ENCODE results near the gene CCBE1.
"Not testable (repeated sequence)": the region's sequence is repeated elsewhere in the genome, so short reads cannot be mapped to it uniquely, and the experiment has no call there.

The CCBE1 gene

DNA sequence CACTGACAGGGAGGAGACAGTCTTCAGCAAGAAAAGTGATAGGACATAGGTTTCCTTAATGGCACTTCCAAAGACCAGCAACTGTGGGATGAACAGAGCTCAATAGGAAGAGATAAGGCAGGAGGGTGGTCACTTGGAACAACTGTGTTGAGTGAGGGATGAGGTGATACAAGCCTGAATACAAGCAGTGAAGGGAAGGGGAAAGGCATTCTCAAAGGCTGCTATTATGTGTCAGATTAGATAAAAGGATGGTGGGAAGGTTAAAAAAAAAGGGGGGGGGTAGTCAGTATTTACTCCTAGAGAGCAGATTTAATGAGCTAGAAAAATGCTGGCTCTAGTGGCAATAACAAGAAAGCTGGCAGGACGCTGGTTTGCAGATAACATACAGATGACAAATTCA is 25.7 kb downstream of the CCBE1 start:
- ChIA-PET POLR2A (no interaction called here), CTCF (interaction anchor here (0.6 to 1.5 kb wide), 3 partner anchors 26 to 800 kb away, joined by 3 to 4 read pairs (median 3); partner anchors contain the start of gene CCBE1)
- TF ChIP-seq, protein P1, sequence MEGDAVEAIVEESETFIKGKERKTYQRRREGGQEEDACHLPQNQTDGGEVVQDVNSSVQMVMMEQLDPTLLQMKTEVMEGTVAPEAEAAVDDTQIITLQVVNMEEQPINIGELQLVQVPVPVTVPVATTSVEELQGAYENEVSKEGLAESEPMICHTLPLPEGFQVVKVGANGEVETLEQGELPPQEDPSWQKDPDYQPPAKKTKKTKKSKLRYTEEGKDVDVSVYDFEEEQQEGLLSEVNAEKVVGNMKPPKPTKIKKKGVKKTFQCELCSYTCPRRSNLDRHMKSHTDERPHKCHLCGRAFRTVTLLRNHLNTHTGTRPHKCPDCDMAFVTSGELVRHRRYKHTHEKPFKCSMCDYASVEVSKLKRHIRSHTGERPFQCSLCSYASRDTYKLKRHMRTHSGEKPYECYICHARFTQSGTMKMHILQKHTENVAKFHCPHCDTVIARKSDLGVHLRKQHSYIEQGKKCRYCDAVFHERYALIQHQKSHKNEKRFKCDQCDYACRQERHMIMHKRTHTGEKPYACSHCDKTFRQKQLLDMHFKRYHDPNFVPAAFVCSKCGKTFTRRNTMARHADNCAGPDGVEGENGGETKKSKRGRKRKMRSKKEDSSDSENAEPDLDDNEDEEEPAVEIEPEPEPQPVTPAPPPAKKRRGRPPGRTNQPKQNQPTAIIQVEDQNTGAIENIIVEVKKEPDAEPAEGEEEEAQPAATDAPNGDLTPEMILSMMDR (IDR thresholded peaks at IDR 0.05; ENCODE audit: control extremely low read depth, extremely low read depth, low read depth, missing control alignments): no peak
- no peak for DNase-seq (ENCODE audit: extremely low spot score)

DNA sequence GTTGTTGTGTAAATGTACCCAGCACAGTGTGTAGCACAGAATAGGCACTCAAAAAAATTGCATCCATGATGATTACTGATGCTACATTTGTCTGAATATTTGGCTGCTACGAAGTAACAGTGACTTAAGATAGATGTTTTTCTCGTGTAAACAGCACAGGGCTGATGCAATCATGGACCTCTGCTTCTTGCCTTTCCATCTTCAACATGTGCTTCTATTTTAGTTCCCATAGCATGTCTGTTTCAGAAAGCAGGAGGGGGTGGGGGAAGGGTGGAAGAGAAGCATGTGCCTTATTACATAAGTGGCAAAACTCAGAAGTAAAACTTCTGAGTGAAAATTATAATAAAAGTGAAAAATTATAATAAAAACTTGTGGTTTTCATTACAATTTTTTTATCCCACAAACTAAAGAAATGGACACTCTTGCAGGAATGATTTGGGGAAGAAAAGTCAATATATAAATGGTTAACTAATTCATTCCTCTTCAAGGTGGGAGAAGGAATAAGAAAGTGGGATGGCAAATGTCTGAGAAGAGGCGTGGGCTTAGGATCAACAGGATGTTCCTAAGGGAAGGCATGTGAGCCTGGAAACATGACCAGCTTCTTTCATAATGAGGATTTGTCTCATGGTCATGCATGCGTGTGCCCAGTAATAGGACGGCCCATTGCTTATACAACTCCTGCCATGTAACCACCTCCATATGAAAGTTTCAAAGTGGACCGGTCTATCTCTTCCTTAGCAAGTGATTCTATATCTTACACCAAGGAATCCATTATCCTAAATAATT is 27.2 kb downstream of the CCBE1 start:
- TF ChIP-seq, protein P1 (IDR thresholded peaks at IDR 0.05; ENCODE audit: control extremely low read depth, extremely low read depth, low read depth, missing control alignments): no peak
- DNase-seq (ENCODE audit: extremely low spot score): no peak
- POLR2A ChIA-PET: no interaction called here
- CTCF ChIA-PET: interaction anchor here (1.8 kb wide), 1 partner anchor 27 kb away, joined by 9 read pairs; the partner anchor contains the start of gene CCBE1

DNA sequence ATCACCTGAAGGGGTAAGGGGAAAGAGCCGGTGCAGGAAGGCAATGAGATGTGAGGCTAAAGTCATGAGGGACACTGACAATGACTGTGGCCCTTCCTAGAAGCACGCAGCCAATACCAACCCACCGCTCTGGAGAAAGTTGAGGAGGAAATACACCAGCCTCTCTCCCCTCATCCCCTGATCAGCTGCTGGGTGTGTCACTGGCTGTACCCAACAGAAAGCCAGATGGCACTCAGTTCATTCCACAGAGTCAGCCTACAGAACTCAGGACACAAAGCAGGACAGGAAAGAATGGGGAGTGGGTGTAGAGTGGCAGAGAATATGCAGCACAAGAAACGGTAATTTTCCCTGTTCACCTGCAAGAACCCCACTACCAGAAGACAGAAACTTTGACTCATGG is 29.7 kb downstream of the CCBE1 start:
- no peak for DNase-seq (ENCODE audit: extremely low spot score)
- CTCF ChIA-PET: interaction anchor here (1.1 kb wide), 1 partner anchor 36 kb away, joined by 3 read pairs; no protein-coding TSS in a partner anchor
- TF ChIP-seq, protein P1 (IDR thresholded peaks at IDR 0.05; ENCODE audit: control extremely low read depth, extremely low read depth, low read depth, missing control alignments): no peak
- POLR2A ChIA-PET: no interaction called here

DNA sequence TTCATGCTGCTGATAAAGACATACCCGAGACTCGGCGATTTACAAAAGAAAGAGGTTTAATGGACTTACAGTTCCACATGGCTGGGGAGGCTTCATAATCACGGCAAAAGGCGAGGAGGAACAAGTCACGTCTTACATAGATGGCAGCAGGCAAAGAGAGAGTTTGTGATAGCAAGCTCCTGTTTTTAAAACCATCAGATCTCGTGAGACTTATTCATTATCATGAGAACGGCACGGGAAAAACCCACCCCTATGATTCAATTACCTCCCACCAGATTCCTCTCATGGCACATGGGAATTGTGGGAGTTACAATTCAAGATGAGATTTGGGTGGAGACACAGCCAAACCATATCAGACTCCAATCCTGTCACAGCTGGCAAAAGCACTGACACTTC is 31.2 kb downstream of the CCBE1 start:
- POLR2A ChIA-PET: not testable (repeated sequence)

DNA sequence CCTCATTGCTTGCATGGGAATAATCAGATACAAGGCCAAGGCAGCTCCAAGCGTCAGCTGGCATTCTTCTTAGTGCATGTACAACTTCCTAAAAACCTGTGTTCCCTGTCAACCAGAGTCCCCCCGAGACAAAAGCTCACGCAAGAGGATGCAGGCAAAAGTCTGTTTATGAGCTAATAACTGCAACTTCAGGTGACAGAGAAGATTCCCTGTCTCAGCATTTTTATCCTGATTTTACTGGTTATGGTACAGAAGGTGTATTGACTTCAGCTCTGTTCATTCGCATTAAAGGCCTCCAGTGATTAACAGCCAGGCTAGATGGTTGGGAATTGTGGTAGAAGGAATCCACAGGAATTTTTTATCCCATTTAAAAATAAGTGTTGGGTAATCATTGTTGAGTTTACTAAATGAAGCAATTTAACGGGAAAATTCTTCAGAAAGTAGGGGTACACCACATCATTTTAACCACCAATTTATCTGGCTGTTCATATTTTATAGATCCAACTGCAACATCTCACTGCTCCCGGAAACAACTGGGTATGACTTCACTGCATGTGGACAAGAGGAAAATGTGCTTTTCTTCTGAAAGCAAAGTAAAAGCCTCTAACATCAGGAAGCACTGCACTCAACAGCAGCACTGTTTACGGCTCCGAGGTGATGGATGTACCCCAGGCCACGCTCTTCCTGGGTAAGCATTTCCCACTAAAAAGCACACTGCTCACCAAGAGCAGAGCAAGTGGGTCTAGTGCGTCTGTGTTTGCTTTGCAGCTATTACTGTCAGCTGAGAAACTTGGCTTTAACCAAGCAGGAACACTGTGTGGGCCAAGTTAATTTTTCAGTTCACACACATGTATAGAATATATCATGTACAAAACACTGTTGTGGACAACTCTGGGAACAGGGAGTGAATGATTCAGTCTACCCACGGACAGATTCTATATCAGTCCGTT is 31.9 kb downstream of the CCBE1 start:
- CTCF ChIA-PET: interaction anchor here (1.1 kb wide), 1 partner anchor 158 kb away, joined by 3 read pairs; no protein-coding TSS in a partner anchor
- POLR2A ChIA-PET: no interaction called here
- TF ChIP-seq, protein P1 (IDR thresholded peaks at IDR 0.05; ENCODE audit: control extremely low read depth, extremely low read depth, low read depth, missing control alignments): no peak
- DNase-seq (ENCODE audit: extremely low spot score): no peak

More for the DNA sequence above, 31.2 kb downstream of the CCBE1 start:
- CTCF ChIA-PET: interaction anchor here (1.1 kb wide), 1 partner anchor 158 kb away, joined by 3 read pairs; no protein-coding TSS in a partner anchor
- DNase-seq (ENCODE audit: extremely low spot score): not testable (repeated sequence)

DNA sequence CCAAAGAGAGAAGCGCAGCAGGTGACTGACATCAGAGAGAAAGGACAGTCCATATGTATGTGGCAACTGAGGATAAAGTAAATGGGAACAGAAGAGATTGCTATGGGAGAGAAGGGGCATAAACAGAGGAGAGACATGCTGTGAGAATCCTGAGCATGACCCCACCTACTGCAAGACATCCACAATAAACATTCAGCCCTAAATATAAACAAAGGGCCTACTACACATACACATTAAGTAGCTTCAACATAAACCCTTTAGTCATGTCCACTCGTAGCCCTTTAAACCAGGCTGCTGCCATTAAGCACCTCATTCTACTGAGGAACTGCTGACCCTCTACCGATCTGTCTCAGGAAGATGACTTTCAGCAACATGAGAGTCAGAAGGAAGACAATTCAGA is 32.9 kb downstream of the CCBE1 start:
- CTCF ChIA-PET: no interaction called here
- POLR2A ChIA-PET: no interaction called here
- TF ChIP-seq, protein P1 (IDR thresholded peaks at IDR 0.05; ENCODE audit: control extremely low read depth, extremely low read depth, low read depth, missing control alignments): no peak
- DNase-seq (ENCODE audit: extremely low spot score): no peak

All from GM10248 (cell line).